ENCODE measurements around the gene CHGA. TPM values are rescaled to one million over a fixed set of nuclear protein-coding genes. Genes with fewer than 3 reads are reported as not detected.

Gene CHGA
- total RNA-seq, 1 experiment from 2014 or later: not detected

DNA sequence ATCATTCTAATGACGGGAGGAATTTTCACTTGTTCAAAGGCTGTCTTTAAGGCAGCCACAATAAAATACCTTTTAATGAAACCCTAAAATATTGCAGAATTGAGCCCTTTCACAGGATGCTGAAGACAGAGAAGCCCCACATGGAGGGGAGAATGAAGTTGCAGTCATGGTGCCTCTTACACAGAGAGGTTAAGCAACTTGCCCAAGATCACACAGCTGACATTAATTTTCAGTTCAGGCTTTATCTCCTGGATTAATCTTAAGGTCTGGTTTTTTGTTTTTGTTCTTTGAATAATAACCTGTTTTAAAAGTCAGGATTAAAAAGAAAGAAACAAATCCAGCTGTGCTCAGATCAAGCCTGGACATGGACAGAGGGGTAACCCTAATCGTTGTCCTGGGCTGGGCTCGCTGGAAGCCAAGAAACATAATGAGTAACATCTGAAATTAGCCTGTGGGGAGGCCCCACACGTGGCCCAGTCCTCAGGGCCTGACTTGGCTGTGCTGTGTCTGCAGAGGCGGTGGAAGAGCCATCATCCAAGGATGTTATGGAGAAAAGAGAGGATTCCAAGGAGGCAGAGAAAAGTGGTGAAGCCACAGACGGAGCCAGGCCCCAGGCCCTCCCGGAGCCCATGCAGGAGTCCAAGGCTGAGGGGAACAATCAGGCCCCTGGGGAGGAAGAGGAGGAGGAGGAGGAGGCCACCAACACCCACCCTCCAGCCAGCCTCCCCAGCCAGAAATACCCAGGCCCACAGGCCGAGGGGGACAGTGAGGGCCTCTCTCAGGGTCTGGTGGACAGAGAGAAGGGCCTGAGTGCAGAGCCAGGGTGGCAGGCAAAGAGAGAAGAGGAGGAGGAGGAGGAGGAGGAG is 8.0 kb downstream of the CHGA start:
- no peak for DNase-seq (ENCODE audit: low spot score)

DNA sequence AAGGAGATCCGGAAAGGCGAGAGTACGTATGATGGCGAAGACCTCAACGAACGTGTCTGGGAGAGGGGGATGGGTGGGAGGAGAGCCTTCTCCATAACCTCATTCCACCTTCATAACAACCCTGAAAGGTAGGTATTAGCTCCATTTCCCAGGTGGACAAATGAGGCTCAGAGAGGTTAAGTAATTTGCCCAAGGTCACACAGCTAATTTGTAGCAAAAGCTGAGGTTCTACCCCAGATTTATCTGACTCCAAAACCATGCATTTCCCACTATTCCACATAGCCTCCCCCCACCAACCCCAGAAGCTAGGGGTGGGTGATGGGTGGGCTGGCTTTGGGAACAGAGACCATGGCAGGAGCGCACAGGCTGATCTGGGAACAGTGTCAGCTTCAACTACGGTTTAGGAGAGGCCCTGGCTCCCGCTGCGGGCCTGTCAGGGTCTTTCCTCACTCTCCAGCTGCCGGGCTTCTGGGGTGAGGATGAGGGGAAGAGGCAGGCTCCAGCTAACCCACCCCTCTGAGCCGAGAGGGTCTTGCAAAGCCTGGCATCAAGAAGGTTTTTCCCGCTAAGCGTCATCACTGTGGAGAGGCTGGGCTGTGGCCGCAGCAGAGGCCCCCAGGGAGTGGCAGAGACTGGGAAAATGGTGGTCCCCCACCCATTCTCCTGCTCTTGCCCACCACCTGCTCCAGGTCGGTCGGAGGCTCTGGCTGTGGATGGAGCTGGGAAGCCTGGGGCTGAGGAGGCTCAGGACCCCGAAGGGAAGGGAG is 8.9 kb downstream of the CHGA start:
- no peak for DNase-seq (ENCODE audit: low spot score)

DNA sequence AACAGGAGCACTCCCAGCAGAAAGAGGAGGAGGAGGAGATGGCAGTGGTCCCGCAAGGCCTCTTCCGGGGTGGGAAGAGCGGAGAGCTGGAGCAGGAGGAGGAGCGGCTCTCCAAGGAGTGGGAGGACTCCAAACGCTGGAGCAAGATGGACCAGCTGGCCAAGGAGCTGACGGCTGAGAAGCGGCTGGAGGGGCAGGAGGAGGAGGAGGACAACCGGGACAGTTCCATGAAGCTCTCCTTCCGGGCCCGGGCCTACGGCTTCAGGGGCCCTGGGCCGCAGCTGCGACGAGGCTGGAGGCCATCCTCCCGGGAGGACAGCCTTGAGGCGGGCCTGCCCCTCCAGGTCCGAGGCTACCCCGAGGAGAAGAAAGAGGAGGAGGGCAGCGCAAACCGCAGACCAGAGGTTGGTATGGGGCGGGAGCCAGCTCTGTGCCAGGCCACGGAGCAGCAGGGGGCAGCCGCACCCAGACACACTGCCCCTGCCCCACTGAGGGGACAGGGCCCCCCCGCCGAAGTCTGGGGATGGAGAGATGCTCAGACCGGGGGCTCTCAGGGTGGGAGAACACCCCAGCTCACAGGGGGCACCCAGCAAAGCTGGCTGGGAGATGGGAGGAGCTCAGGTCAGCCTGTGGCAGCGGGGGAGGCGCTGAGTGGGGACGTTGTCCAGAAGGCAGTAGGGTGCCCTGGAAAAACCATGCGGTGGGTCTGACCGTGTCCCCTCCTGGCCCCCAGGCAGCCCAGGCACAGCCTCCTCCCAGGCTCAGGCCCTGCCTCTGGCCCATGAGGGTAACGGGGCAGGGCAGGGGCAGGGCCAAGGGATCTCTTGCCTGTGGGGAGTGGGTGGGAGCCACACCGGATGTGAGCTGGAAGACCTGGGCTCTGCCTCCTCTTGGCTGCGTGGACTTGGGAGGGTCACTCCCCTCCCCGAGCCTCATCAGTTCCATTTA is 9.8 kb downstream of the CHGA start:
- DNase-seq (ENCODE audit: low spot score): no peak

GRCh38 chr14:92933481-92933880 is 10.5 kb downstream of the CHGA start:
- DNase-seq (ENCODE audit: low spot score): no peak

DNA sequence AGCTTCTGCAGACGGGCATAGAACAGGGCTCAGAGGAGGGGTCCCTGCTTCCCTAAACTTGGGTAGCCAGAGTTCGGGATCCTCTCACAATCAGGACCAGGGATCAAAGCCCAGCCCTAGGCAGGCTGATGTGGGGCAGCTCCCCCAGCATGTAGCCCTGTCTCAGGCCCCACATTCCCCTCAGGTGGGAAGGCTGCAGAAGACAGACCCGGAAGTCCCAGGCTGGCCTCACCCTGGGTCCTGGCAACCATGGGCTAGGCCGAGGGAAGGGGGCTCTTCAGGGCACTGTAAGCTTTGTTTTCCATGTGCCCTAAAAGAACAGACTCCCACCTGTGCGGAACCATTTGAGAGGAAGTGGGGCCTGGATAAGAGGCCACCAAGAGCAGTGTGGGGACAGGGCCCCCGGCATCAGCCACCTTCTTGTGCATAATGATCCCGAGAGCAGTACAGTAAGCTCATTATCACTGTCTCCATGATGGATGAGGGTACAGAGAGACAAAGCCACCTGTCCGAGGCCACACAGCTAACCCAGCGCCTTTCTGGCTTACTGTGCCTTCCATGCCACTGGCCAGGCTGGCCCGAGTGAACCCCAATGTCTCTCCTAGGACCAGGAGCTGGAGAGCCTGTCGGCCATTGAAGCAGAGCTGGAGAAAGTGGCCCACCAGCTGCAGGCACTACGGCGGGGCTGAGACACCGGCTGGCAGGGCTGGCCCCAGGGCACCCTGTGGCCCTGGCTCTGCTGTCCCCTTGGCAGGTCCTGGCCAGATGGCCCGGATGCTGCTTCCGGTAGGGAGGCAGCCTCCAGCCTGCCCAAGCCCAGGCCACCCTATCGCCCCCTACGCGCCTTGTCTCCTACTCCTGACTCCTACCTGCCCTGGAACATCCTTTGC is 11.5 kb downstream of the CHGA start:
- DNase-seq (ENCODE audit: low spot score): no peak

DNA sequence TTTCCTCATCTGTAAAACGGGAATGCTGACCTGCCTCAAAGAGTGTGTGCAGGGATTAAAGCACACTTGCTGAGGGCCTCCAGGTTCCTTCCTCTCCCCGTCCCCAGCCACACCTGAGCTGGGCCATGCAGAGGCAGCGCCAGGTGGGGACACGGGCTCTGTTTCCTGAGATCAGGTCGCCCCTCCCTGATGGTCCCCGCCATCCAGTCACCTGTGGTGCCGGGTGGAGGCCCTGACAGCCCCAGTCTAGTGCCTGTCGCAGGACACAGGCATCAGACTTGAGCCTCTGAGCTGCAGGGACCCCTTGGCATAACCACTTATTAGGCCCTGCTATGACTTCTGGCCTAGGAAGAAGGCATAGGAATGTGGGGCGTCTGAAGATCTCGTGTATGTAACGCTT is 12.5 kb downstream of the CHGA start:
- DNase-seq (ENCODE audit: low spot score): no peak

DNA sequence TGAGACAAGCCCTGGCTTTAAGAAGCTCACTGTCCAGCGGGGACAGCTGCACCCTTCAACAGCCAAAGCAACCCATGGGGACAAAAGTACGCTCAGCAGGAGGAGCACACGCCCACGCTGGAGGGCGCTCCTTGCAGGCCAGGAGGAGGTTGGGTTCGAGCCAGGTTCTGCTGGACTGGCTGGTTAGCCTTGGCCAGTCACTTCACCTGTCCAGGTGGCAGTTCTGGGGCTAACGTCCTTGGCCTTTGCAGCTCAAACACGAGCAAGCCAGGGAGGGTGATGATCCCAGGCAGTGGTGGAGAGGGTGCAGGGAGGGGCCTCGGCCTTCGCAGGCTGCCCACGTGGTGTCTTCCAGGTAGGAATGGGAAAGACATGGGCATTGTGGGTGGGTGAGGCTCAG is 13.1 kb downstream of the CHGA start:
- no peak for DNase-seq (ENCODE audit: low spot score)

DNA sequence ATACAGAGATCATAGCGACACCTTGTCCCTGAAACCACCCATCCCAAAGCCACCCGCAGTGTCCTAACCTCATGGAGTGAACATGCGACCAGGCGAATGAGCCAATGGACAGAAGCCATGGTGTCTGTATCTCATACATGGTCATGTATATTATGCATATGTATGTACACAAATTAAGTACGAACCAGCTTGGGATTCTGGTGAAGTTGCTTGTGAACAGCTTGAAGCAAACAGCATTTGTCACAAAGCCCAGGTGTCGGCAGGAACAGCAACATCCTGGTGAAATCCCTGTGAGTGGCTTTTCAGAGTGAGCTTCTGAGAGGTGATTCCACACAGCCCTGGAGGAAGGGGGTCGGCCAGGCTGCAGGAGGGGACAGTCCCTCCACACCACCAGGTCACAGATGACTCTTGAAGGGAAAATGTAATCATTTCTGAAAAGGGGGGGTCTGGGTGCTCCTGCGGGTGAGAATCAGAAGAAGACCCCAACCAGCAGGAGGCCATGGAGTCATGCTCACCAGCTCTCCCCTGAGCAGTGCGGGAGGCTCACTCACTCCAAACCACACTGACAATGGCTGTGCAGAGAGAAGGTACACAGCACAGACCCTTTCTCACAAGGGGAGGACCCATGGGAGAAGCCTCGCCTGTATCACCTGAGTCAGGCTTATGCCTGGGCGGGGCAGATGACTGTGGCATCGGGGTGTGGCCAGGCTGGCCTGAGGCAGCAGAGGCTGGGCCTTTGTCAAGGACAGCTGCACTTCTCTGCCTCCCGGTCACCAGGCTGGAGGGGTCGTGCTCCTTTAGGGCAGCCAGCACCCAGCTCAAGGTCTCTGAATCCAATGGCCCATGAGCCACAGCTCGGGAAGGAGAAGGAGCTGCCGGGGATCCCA is 14.3 kb downstream of the CHGA start:
- no peak for DNase-seq (ENCODE audit: low spot score)

- DNase-seq (ENCODE audit: low spot score): no peak
Observed at GRCh38 chr14:92938235-92938875, 15.4 kb downstream of the CHGA start.

- DNase-seq (ENCODE audit: low spot score): no peak
Observed at GRCh38 chr14:92938890-92939671, 16.1 kb downstream of the CHGA start.

- no peak for DNase-seq (ENCODE audit: low spot score)
Observed at GRCh38 chr14:92939699-92940098, 16.7 kb downstream of the CHGA start.

DNA sequence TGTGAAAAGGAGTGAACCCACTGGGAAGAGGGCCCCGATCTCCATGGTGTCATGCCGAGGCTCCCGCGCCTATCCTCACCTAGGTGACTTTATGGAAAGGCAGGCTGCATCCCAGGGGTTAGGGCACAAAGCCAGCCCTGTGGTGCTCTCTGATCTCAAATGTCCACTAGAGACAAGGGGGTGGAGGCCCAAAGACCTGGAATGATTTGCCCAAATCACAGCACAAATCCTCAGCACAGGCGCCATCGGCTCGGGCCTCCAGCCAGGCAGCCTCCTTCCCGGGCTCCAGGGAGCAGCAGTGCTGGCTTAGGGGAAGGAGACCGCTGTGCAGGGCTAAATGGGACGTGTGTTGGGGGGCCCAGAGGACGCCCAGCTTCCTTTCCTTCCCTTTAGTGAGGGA is 17.6 kb downstream of the CHGA start:
- DNase-seq (ENCODE audit: low spot score): no peak

DNA sequence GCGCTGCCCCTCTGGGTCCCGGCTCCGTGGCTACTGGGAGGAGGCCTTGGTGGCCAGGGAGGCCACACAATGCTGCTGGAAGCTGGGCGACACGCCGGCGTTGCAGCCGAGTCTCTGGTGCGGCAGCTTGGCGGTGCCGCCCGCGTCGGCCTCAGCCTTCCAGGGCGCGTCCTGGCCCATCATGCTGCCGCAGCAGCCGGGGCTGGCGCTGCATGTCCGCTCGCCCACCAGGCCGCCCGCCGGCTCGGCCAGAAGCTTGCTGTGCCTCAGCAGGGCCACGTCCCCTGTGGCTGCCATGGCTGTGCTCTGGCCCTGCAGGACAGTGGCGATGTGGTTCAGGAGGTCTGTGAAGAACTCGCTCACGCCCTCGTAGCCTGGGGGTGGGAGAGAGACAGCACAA is 18.6 kb downstream of the CHGA start:
- no peak for DNase-seq (ENCODE audit: low spot score)

- no peak for DNase-seq (ENCODE audit: low spot score)
Observed at GRCh38 chr14:92942136-92942535, 19.2 kb downstream of the CHGA start.

GRCh38 chr14:92942576-92942975 is 19.6 kb downstream of the CHGA start:
- no peak for DNase-seq (ENCODE audit: low spot score)

- no peak for DNase-seq (ENCODE audit: low spot score)
Observed at GRCh38 chr14:92942976-92943710, 20.2 kb downstream of the CHGA start.

DNA sequence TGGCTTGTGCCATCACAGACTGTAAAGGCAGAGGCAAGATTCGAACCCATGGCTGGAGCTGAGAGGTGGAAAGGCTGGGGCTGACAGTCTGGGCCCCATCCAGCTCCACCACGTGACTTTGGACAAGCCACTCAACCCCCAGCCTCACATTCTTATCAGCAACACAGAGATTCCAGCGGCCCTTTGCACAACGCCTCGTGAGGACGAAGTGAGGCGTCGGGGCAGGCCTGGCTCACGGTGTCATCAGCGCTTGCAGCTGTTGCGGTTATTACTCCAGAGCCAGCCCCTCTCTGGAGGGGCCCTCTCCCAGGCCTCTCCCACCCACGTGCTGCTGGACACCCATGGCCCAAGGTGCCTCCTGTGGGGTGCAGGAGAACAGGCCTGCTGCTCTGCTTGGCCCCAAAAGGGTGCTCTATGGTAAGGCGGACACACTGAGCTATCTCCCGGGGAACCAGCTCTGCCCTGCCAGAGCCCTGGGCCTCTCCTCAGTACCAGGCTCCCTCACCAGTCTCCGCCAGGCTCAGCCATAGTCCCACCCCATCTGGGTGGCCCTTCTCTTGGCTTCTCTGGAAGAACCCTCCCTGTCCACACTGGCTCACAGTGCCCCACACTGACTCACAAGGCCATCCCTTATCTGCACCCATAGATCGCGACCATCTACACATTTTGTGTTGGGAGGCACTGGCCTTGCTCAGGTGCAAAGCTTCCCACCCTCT is 21.1 kb downstream of the CHGA start:
- DNase-seq (ENCODE audit: low spot score): no peak
